Fibroblast of gingiva (primary cell): Measurements from ENCODE around the gene BCORL1.

Experiments
- DNase-seq: peaks from one replicate; pipeline ENCODE4 v3.0.0-alpha.2; 2011; ENCODE audit warnings: low read depth

BCORL1 gene

GRCh38 chrX:130093271-130093670 lies 110.8 kb downstream of the BCORL1 start:
- no peak for DNase-seq

- DNase-seq: no peak
Observed at GRCh38 chrX:130094696-130095095, 112.3 kb downstream of the BCORL1 start.

- DNase-seq: no peak
Observed at GRCh38 chrX:130095249-130096030, 113.0 kb downstream of the BCORL1 start.

GRCh38 chrX:130097507-130098209 lies 115.2 kb downstream of the BCORL1 start:
- DNase-seq: no peak

GRCh38 chrX:130098210-130098552 lies 115.7 kb downstream of the BCORL1 start:
- DNase-seq: no peak

GRCh38 chrX:130100180-130100579 lies 117.7 kb downstream of the BCORL1 start:
- DNase-seq: peak; percentile 97

- no peak for DNase-seq
Observed at GRCh38 chrX:130103605-130104004, 121.2 kb downstream of the BCORL1 start.

GRCh38 chrX:130105244-130105643 lies 122.8 kb downstream of the BCORL1 start:
- DNase-seq: no peak

GRCh38 chrX:130106071-130106470 lies 123.6 kb downstream of the BCORL1 start:
- no peak for DNase-seq
